OCI-LY7 (cell line): Measurements from ENCODE around the gene RFX5. TPM values are rescaled to one million over a fixed set of nuclear protein-coding genes. Genes with fewer than 3 reads are reported as not detected.
"Not testable (repeated sequence)": the region's sequence is repeated elsewhere in the genome, so short reads cannot be mapped to it uniquely, and the experiment has no call there.

Source experiments
- BruUV-seq: library from RNA; stranded (reverse); fragments of 400-500 nt; replicated peaks from 2 replicates; lab custom pipeline; 2021; lab: Mats Ljungman, UMichigan
- CTCF ChIA-PET: fragments of 300-600 bp; sonication (Branson Sonifier 250); formaldehyde crosslinking; loops from one replicate; lab custom pipeline; 2022; ENCODE audit warnings: antibody characterized with exemption; ENCODE audit not compliant: unreplicated experiment; lab: Charles Lee
- POLR2A ChIA-PET: fragments of 300-600 bp; sonication (Branson Sonifier 250); formaldehyde crosslinking; loops from one replicate; lab custom pipeline; 2022; ENCODE audit warnings: antibody characterized with exemption; lab: Charles Lee
- DNase-seq: peaks from one replicate; pipeline ENCODE4 v3.0.0-alpha.2; 2015; ENCODE audit warnings: low spot score
- H2AFZ ChIP-seq: fragments of 200-600 bp; sonication (generic), shearing (Covaris generic); 2 replicates; pipeline ENCODE4 v1.6.1; 2014; ENCODE audit warnings: mild to moderate bottlenecking, antibody characterized with exemption, low read length, moderate library complexity
- H3K27ac ChIP-seq: fragments of 200-600 bp; sonication (generic); 2 replicates; pipeline ENCODE4 v1.5.1; 2014; ENCODE audit warnings: mixed run types, low read depth, mild to moderate bottlenecking, moderate library complexity, low read length, inconsistent platforms; ENCODE audit not compliant: poor library complexity, severe bottlenecking
- H3K36me3 ChIP-seq: fragments of 200-600 bp; sonication (generic); 2 replicates; pipeline ENCODE4 v1.6.1; 2014; ENCODE audit warnings: mild to moderate bottlenecking, antibody characterized with exemption, low read length, moderate library complexity, mixed read lengths; ENCODE audit not compliant: insufficient read depth
- H3K4me1 ChIP-seq: fragments of 200-600 bp; sonication (generic); 2 replicates; pipeline ENCODE4 v1.5.1; 2014; ENCODE audit warnings: mild to moderate bottlenecking, low read length; ENCODE audit not compliant: insufficient read depth, poor library complexity, severe bottlenecking
- H3K4me2 ChIP-seq: fragments of 200-600 bp; sonication (generic); 2 replicates; pipeline ENCODE4 v1.6.1; 2014; ENCODE audit warnings: mild to moderate bottlenecking, low read length
- H3K4me3 ChIP-seq: fragments of 200-600 bp; sonication (generic); 2 replicates; pipeline ENCODE4 v1.5.1; 2014; ENCODE audit warnings: mild to moderate bottlenecking, low read depth, low read length; ENCODE audit not compliant: poor library complexity, severe bottlenecking
- H3K79me2 ChIP-seq: fragments of 200-600 bp; sonication (generic); 2 replicates; pipeline ENCODE4 v1.6.1; 2016; ENCODE audit warnings: low read depth, mild to moderate bottlenecking, low read length, moderate library complexity, mixed read lengths; ENCODE audit not compliant: insufficient read depth
- H3K9me2 ChIP-seq: fragments of 200-600 bp; sonication (generic); 2 replicates; pipeline ENCODE4 v1.6.1; 2016; ENCODE audit warnings: mild to moderate bottlenecking, low read length, mixed read lengths; ENCODE audit not compliant: insufficient read depth
- H3K9me3 ChIP-seq: fragments of 200-600 bp; sonication (generic); 2 replicates; pipeline ENCODE4 v1.6.1; 2014; ENCODE audit warnings: mild to moderate bottlenecking, mixed run types, low read length, mixed read lengths
- H4K20me1 ChIP-seq: fragments of 200-600 bp; sonication (generic); 2 replicates; pipeline ENCODE4 v1.6.1; 2014; ENCODE audit warnings: mild to moderate bottlenecking, antibody characterized with exemption, low read length, moderate library complexity, mixed read lengths; ENCODE audit not compliant: insufficient read depth
- CTCF ChIP-seq: fragments of 200-600 bp; sonication (generic); conservative IDR thresholded peaks from 2 replicates; pipeline ENCODE4 v1.5.1; 2014; ENCODE audit warnings: mild to moderate bottlenecking, antibody characterized with exemption, low read length, moderate library complexity, mixed read lengths
- EZH2phosphoT487 ChIP-seq: fragments of 200-600 bp; sonication (generic); IDR thresholded peaks from 2 replicates; pipeline ENCODE4 v1.6.1; 2018; ENCODE audit warnings: low read depth, borderline replicate concordance, mild to moderate bottlenecking, mixed run types, antibody characterized with exemption, low read length, moderate library complexity, mixed read lengths
- intact Hi-C: fragments of 100-400 bp; cut with micrococcal nuclease; formaldehyde crosslinking; loops from one replicate; pipeline ENCODE4 v1.10.0; 2022; ENCODE audit not compliant: unreplicated experiment
- total RNA-seq, 2 experiments: library from RNA; depleted of rRNA in 1 of 2; stranded (reverse); fragments of >200 nt in 1 of 2; shearing (Covaris generic) in 1 of 2; gene quantifications; 2 replicates each; pipeline ENCODE4 v1.2.3, GENCODE V29; 2014 to 2022

Gene RFX5
- total RNA-seq, 2 experiments from 2014 or later = 99.7 to 115 TPM

GRCh38 chr1:151356696-151357095 lies 9.6 kb upstream of the RFX5 start:
- CTCF ChIA-PET = no interaction called here

GRCh38 chr1:151352021-151352718 lies 5.1 kb upstream of the RFX5 start:
- H3K4me3 ChIP-seq = no peak overlapping the region
- peaks cover 10% of the 10 kb centered on the region for H3K4me1 ChIP-seq
- no peak overlapping the region for H3K4me2 ChIP-seq
- H4K20me1 ChIP-seq = no peaks in the 10 kb centered on the region
- H3K9me3 ChIP-seq = peaks cover 17% of the 10 kb centered on the region
- no peaks in the 10 kb centered on the region for H3K9me2 ChIP-seq
- no peaks in the 10 kb centered on the region for H3K36me3 ChIP-seq
- H2AFZ ChIP-seq = no peak overlapping the region
- H3K27ac ChIP-seq = no peak overlapping the region
- H3K79me2 ChIP-seq = no peaks in the 10 kb centered on the region
- no TSS peak for BruUV-seq
- no peak for DNase-seq
- intact Hi-C loops = no loop called here
- POLR2A ChIA-PET = interaction anchor here (0.6 to 0.8 kb wide), 4 partner anchors 22 to 898 kb away, joined by 3 to 9 read pairs (median 3); partner anchors contain the start of gene PSMD4
- no peak for TF ChIP-seq EZH2phosphoT487
- no peak for TF ChIP-seq CTCF
- CTCF ChIA-PET = no interaction called here

More at GRCh38 chr1:151356696-151357095, 9.6 kb upstream of the RFX5 start:
- TF ChIP-seq EZH2phosphoT487 (no peak), CTCF (no peak)
- Histone ChIP-seq H3K36me3 (no peaks in the 10 kb centered on the region), H2AFZ (peak overlapping the region; percentile 41; the same call in 1 of the 2 replicates), H4K20me1 (no peaks in the 10 kb centered on the region), H3K27ac (no peak overlapping the region), H3K4me3 (no peak overlapping the region), H3K4me2 (no peak overlapping the region), H3K4me1 (no peaks in the 10 kb centered on the region), H3K9me3 (peaks cover 10% of the 10 kb centered on the region), H3K9me2 (no peaks in the 10 kb centered on the region), H3K79me2 (no peaks in the 10 kb centered on the region)
- intact Hi-C loops = no loop called here
- no peak for DNase-seq
- POLR2A ChIA-PET = interaction anchor here (1.4 kb wide), 1 partner anchor 15 kb away, joined by 5 read pairs; the partner anchor contains the start of gene SELENBP1
- BruUV-seq = no TSS peak

GRCh38 chr1:151350323-151350722 lies 3.3 kb upstream of the RFX5 start:
- H3K4me2 ChIP-seq, H4K20me1 ChIP-seq, H3K9me2 ChIP-seq, intact Hi-C loops, H3K27ac ChIP-seq, H2AFZ ChIP-seq, BruUV-seq, H3K4me3 ChIP-seq, DNase-seq: not testable (repeated sequence)
- Histone ChIP-seq H3K36me3 (peaks cover 11% of the 10 kb centered on the region), H3K79me2 (peaks cover 13% of the 10 kb centered on the region; the same call in 1 of the 2 replicates), H3K4me1 (peaks cover 18% of the 10 kb centered on the region), H3K9me3 (peaks cover 17% of the 10 kb centered on the region)
- POLR2A ChIA-PET = interaction anchor here (0.6 to 1.5 kb wide), 3 partner anchors 9 to 281 kb away, joined by 3 read pairs; no protein-coding TSS in a partner anchor
- CTCF ChIA-PET = interaction anchor here (1.3 kb wide), 1 partner anchor 11 kb away, joined by 3 read pairs; no protein-coding TSS in a partner anchor
